Activated CD4-positive, CD25-positive, alpha-beta regulatory T cell (primary cell): Measurements from ENCODE around the gene AHRR.
A peak's percentile ranks its signal among the peaks of the same experiment; 100 is the strongest.
"Not testable (repeated sequence)": the region's sequence is repeated elsewhere in the genome, so short reads cannot be mapped to it uniquely, and the experiment has no call there.

Experiments
- DNase-seq, 4 experiments: peaks; one replicate each; lab custom pipeline; 2025; lab: John Stamatoyannopoulos, UW

AHRR gene

DNA sequence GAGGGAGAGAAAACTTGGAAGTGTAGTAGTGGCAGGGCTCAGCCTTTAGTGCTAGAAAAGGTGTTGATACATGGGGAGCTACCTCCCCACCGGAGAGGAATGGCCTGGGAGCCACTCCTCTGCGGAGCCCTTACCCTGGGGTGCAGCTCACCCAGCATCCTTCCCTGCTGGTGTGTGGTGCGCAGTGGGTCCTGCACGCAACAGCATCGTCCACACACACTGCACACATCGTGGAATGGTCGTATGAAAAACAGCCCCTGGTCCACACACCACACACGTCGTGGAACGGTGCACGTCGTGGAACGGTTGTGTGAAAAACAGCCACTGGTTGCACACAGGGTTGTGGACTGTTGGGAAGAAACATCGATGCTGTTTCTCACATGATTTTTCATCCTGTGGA lies 16.1 kb upstream of the AHRR start:
- no peak for DNase-seq

- DNase-seq: no peak
Observed at GRCh38 chr5:306011-306805, 15.3 kb upstream of the AHRR start.

DNA sequence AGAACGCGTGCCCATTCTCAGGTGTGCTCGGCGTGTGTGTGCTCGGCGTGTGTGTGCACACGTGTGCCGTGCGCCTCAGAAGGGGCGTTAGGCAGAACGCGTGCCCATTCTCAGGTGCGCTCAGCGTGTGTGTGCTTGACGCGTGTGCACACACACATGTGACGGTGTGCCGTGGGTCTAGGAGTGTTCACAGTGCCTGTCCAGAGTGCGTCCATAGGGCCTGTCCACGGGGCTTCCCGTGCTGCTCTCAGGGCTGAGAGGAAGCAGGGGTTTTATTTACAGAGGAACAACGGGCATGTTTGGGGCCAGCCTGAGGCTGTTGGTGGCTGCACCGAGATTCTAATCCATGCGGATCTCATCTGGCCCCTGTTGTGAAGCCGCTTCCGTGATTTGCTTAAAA lies 14.2 kb upstream of the AHRR start:
- no peak for DNase-seq

GRCh38 chr5:307794-308579 lies 13.5 kb upstream of the AHRR start:
- no peak for DNase-seq

GRCh38 chr5:308672-309271 lies 12.7 kb upstream of the AHRR start:
- DNase-seq: no peak

DNA sequence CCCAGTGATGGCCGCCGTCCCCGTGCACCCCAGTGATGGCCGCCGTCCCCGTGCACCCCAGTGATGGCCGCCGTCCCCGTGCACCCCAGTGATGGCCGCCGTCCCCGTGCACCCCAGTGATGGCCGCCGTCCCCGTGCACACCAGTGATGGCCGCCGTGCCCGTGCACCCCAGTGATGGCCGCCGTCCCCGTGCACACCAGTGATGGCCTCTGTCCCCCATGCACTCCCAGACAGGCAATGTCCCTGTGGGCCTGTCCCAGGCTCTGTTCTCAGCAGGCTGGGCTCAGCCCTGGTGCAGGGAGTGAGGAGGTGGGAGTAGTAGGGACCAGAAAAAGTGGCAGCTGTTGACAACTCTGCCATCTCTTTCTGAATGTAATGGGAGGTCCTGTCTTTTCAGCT lies 11.7 kb upstream of the AHRR start:
- not testable (repeated sequence) for DNase-seq

DNA sequence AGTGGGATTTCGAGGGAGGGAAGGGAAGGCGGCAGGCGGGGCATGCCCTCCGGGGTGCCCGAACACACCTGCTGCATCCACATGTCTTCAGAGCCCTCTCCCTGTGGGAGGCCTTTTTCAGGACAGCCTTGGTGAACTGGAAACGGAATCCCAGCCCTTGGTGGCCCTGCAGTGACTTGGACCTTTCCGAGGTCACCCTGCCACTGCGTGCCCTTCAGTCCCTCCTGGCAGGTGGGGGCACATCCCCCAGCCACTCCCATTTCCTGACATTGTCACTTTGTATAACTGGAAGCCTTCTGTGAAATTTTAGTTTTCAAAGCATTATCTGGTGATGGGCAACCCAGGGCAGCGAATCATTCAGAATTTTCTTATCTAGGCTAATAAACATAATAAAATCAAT lies 11.0 kb upstream of the AHRR start:
- no peak for DNase-seq

DNA sequence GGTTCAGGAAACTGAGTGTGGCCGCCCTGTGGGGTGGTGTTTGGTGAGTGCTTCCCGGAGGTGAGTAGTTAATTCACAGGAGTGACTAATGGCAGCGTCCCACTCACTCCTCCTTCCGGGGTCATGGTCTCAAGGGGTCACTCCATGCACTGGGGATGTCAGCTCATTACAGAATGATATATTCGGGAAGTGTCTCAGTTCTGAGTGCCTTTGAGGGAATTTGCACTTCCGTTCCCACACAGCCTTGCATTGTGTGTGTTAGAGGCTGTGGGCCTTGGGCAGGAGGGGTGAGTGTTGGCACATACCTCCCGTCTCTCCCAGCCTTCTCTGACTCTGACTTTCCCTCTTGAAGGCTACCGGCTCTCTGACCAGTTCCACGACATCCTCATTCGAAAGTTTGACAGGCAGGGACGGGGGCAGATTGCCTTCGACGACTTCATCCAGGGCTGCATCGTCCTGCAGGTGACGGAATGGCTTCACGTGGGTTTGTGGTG lies 10.5 kb upstream of the AHRR start:
- DNase-seq: no peak

- no peak for DNase-seq
Observed at GRCh38 chr5:311963-312362, 9.6 kb upstream of the AHRR start.

GRCh38 chr5:312845-313244 lies 8.7 kb upstream of the AHRR start:
- DNase-seq: no peak

- DNase-seq: no peak
Observed at GRCh38 chr5:313265-313664, 8.2 kb upstream of the AHRR start.

GRCh38 chr5:313806-314376 lies 7.6 kb upstream of the AHRR start:
- no peak for DNase-seq

- no peak for DNase-seq
Observed at GRCh38 chr5:314676-315487, 6.6 kb upstream of the AHRR start.

DNA sequence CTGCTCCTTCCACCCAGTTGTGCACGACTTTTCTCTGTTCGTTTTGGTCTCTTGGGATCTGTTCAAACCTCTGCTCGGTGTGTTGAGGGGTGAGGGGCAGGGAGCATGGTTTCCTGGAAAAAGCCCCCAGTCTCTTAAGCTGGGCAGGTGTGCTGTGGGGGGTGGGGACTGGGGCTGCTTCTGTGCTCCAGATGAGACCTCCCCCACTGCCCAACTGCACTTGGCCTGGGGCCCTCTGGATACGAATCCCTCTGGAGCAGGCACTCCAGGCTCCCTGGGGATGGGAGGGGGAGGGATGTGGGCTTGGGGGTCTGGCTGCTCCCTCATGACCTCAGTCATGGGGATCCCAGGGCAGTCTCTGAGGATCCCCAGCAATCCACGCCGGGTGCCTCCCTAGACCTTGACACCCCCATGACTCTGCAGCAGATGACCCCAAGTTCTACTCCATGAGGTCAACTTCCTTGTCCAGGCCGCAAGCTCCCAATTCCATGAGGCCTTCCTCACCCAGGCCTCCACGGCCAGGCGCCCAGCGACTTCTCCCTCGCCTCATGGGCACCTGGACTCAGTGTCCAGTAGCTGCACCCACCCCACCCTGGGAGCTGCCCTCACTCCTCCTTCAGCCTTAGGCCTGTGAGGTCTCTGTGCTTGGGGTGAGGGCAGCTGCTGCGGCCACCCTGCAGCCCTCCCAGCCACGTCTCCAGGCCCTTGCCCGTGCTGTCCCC lies 5.9 kb upstream of the AHRR start:
- no peak for DNase-seq

DNA sequence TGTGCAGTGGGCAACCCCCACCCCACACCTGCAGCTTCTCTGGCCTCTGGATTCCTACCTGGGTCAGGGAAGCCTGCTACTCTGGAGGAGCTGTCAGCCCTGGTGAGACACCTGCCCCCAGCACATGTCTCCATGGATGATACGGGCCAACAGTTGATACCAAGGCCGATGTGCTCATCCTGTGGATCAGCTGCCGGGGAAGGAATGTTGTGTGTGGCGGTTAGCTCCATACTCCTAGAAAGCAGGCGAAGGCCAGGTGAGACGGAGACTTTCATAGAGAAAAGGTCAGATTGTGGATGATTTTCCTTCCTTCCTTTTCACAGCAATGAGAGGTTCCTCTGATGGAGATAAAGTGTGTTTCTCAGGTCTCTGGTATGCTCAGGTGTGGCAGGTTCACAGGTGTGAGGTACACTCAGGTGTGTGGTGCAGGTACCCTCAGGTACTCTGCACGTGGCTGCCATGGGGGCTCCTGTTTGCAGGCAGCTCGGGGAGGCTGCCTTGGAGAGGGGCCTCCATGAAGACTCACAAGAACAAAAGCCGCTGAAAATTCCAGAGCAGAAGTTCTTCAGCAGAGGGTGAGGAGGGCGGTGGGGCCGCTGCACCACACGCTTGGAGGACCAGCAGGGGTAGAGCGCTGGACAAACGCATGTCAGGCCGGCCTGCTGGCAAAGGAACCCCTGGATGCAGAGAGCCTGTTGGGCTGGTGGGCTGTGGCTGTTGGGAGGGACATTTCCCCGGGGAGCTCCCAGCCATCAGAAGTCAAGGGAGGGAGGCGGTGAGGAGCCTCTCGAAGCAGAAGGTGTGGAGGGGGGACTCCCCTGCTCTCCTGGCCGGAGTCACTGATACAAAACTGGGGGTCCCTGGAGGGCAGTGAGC lies 5.1 kb upstream of the AHRR start:
- no peak for DNase-seq

DNA sequence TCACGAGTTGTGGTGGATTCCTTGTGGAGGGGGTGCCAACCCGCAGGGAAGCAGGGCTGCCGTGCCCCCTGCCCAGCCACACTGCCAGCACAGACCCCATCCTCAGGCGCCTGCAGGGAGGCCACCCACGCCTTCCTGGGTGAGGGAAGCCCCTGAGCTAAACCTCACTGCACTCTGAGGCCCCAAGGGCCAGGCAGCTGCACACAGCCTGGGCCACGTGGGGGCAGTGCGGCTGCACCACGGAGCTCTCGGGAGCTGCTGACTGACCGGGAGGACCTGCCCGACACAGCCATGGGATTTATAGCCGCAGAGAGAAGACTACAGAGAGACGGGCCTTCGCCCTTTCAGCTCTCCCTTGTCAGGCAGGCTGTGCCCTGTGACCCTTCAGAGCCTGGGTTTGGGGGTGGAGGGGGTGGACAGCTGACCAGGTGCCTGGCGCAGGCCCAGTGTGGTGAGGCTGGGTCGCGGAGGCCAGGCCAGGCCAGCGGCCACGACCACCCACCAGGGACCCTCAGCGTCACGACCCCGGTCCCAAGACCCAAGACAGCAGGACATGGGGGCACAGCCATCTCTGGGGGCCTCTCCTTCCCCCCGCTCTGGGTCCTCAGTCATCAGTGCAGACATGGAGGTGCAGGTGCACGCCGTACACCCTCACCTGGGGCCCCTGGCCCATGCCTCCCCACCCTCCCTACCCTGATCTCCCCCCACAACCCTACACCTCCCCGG lies 4.3 kb upstream of the AHRR start:
- peak in 1 of 4 experiments; percentile 9 for DNase-seq

- DNase-seq: no peak
Observed at GRCh38 chr5:318341-318897, 3.1 kb upstream of the AHRR start.

DNA sequence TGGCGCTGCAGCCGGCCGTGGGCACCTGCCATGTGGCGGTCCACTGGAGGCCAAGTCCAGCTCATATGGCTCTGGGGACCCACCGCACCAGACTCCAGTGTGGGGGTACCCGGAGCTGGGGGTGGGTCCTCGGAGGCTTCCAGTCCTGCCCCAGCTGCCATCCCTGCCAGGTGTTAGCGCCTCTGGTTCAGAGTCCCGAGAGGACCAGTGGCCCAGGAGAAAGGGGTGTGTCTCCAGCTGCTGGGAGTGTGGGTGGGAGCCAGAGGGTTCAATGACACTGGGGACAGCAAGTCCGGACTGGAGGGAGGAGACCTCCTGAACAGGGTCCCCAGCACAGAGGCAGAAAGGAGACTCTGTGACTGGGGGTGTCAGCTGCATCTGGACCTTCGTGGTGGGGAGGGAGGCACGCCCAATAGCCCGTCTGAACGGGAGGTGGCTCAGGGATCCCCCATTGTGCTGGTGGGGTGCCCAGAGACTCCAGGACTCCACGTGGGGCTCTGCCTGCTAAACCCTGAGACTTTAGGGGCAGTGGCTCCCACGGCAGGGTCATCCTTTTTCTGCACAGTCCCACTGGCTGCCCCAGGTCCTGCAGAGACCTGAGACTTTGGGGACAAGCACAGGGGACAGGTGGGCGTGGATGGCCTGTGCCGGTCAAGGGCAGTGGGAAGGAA lies 2.4 kb upstream of the AHRR start:
- no peak for DNase-seq
